ENCODE results near the gene MIOX.

GRCh38 chr22:50502096-50502495 lies 15.4 kb downstream of the MIOX start:
- TF ChIP-seq CTCF (IDR thresholded peaks at IDR 0.05), result no peak
- TF ChIP-seq POLR2A (IDR thresholded peaks at IDR 0.05), result no peak
